ENCODE measurements around the gene COL6A3.
"Not testable (repeated sequence)": the region's sequence is repeated elsewhere in the genome, so short reads cannot be mapped to it uniquely, and the experiment has no call there.

The COL6A3 gene

GRCh38 chr2:237316339-237316738 is 97.6 kb downstream of the COL6A3 start:
- DNase-seq (ENCODE audit: low spot score): no peak

- no peak for DNase-seq (ENCODE audit: low spot score)
Measured at GRCh38 chr2:237315829-237316225, 98.1 kb downstream of the COL6A3 start.

- DNase-seq (ENCODE audit: low spot score): peak; percentile 88
Measured at GRCh38 chr2:237315170-237315828, 98.7 kb downstream of the COL6A3 start.

GRCh38 chr2:237314681-237315080 is 99.3 kb downstream of the COL6A3 start:
- DNase-seq (ENCODE audit: low spot score): no peak

- DNase-seq (ENCODE audit: low spot score): no peak
Measured at GRCh38 chr2:237314198-237314597, 99.8 kb downstream of the COL6A3 start.

GRCh38 chr2:237312021-237312755 is 101.8 kb downstream of the COL6A3 start:
- no peak for DNase-seq (ENCODE audit: low spot score)

GRCh38 chr2:237310515-237311114 is 103.3 kb downstream of the COL6A3 start:
- DNase-seq (ENCODE audit: low spot score): no peak

- no peak for DNase-seq (ENCODE audit: low spot score)
Measured at GRCh38 chr2:237309416-237309815, 104.5 kb downstream of the COL6A3 start.

GRCh38 chr2:237309011-237309410 is 105.0 kb downstream of the COL6A3 start:
- no peak for DNase-seq (ENCODE audit: low spot score)

- DNase-seq (ENCODE audit: low spot score): no peak
Measured at GRCh38 chr2:237307474-237307873, 106.5 kb downstream of the COL6A3 start.

GRCh38 chr2:237306787-237307170 is 107.2 kb downstream of the COL6A3 start:
- DNase-seq (ENCODE audit: low spot score): no peak

- no peak for DNase-seq (ENCODE audit: low spot score)
Measured at GRCh38 chr2:237306083-237306786, 107.7 kb downstream of the COL6A3 start.

- no peak for DNase-seq (ENCODE audit: low spot score)
Measured at GRCh38 chr2:237305579-237305978, 108.4 kb downstream of the COL6A3 start.

- no peak for DNase-seq (ENCODE audit: low spot score)
Measured at GRCh38 chr2:237304763-237305514, 109.0 kb downstream of the COL6A3 start.

- DNase-seq (ENCODE audit: low spot score): not testable (repeated sequence)
Measured at GRCh38 chr2:237303244-237303643, 110.7 kb downstream of the COL6A3 start.

- DNase-seq (ENCODE audit: low spot score): no peak
Measured at GRCh38 chr2:237301595-237301994, 112.4 kb downstream of the COL6A3 start.

GRCh38 chr2:237300739-237301138 is 113.2 kb downstream of the COL6A3 start:
- DNase-seq (ENCODE audit: low spot score): no peak

GRCh38 chr2:237299906-237300305 is 114.1 kb downstream of the COL6A3 start:
- no peak for DNase-seq (ENCODE audit: low spot score)

GRCh38 chr2:237298151-237299118 is 115.5 kb downstream of the COL6A3 start:
- no peak for DNase-seq (ENCODE audit: low spot score)

GRCh38 chr2:237297421-237298150 is 116.4 kb downstream of the COL6A3 start:
- DNase-seq (ENCODE audit: low spot score): no peak
